ENCODE measurements around the gene RIMOC1. TPM values are rescaled to one million over a fixed set of nuclear protein-coding genes. Genes with fewer than 3 reads are reported as not detected.

Gene RIMOC1
- total RNA-seq, 1 donor: 27.6 TPM

DNA sequence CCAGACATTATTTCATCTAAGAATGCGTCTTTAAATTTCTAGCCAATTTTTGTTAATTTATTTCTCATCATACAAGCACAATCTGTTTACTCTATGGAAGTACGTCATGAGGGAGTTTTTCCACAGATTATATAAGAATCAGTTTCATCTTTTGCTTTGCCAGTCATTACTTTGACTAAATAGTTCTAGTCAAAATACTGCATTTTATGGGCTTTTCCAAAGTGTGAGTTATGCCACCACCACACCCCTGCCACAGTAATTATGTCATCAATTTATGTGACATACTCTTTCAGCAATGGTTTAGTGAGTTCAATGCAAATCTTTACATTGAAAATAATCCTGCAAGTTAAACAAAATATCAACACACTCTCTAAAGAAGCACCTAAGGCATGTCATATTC, 2.0 kb downstream of the RIMOC1 start:
- no peak for DNase-seq (ENCODE audit: low read depth)
- TF ChIP-seq, protein P1, sequence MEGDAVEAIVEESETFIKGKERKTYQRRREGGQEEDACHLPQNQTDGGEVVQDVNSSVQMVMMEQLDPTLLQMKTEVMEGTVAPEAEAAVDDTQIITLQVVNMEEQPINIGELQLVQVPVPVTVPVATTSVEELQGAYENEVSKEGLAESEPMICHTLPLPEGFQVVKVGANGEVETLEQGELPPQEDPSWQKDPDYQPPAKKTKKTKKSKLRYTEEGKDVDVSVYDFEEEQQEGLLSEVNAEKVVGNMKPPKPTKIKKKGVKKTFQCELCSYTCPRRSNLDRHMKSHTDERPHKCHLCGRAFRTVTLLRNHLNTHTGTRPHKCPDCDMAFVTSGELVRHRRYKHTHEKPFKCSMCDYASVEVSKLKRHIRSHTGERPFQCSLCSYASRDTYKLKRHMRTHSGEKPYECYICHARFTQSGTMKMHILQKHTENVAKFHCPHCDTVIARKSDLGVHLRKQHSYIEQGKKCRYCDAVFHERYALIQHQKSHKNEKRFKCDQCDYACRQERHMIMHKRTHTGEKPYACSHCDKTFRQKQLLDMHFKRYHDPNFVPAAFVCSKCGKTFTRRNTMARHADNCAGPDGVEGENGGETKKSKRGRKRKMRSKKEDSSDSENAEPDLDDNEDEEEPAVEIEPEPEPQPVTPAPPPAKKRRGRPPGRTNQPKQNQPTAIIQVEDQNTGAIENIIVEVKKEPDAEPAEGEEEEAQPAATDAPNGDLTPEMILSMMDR (IDR thresholded peaks at IDR 0.05; ENCODE audit: insufficient read depth, low read depth, low read length): no peak
- no peak overlapping the region for H3K4me3 ChIP-seq (ENCODE audit: low read depth, low read length)

GRCh38 chr5:41908374-41909079, 4.4 kb downstream of the RIMOC1 start:
- TF ChIP-seq, protein P1 (IDR thresholded peaks at IDR 0.05; ENCODE audit: insufficient read depth, low read depth, low read length): no peak
- peak; percentile 31 for DNase-seq (ENCODE audit: low read depth)
- H3K4me3 ChIP-seq (ENCODE audit: low read depth, low read length): no peak overlapping the region

DNA sequence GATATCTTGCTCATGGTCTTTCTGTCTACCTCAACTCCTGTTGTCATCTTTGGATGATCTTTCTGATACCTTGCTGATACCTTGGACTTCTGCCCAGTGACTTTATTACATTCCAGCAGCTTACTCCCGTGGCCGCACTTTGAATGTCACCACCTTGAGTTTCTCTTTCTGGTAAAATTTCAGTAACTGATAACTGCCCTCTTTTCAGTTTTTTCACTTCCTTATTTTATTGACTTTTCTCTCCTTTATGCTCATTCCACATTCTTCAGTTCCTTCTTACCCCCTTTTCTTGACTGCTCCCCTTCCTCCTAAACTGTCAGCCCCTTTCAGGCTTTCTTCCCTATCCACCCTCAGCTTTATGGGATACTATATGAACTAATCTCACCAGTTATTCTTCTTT, 14.0 kb downstream of the RIMOC1 start:
- H3K4me3 ChIP-seq (ENCODE audit: low read depth, low read length): no peak overlapping the region
- TF ChIP-seq, protein P1 (IDR thresholded peaks at IDR 0.05; ENCODE audit: insufficient read depth, low read depth, low read length): no peak
- no peak for DNase-seq (ENCODE audit: low read depth)

GRCh38 chr5:41921166-41921565, 17.0 kb downstream of the RIMOC1 start:
- no peak overlapping the region for H3K4me3 ChIP-seq (ENCODE audit: low read depth, low read length)
- DNase-seq (ENCODE audit: low read depth): no peak
- TF ChIP-seq, protein P1 (IDR thresholded peaks at IDR 0.05; ENCODE audit: insufficient read depth, low read depth, low read length): no peak

DNA sequence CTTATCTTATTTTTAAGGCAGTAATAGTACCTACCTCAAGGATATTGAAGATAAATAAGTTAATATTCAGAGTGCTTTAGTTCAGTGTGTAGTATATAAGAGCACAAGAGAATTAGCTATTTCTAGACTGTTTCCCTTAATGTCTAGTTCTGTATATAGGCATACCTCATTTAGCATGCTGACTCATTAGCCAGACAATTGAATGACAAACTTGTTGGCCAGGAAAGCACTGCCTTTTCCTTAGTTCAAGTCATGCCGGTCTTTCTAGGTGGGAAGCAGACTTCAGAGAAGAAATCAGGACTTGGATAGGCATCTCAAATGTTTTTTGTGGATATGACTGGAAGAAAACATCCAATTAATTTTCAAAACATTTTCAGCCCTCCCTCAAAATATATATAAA, 17.7 kb downstream of the RIMOC1 start:
- TF ChIP-seq, protein P1 (IDR thresholded peaks at IDR 0.05; ENCODE audit: insufficient read depth, low read depth, low read length): no peak
- no peak for DNase-seq (ENCODE audit: low read depth)

DNA sequence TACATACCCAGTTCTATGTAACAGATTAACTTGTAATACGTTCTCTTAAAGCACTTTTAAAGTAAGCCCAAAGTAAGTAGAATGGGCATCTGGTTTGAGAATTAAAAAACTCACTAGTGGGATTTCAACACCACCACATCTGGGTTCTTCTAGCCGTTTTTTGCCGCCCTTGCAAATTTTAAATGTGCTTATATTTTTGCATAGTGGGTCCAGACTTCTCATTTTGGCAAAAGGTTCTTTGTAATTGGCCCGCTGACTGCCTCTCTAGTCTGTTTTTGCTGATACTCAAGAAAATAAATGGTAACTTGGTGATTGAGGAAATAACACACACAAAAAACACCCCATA, 20.4 kb downstream of the RIMOC1 start:
- H3K4me3 ChIP-seq (ENCODE audit: low read depth, low read length): peak overlapping the region; percentile 76
- no peak for DNase-seq (ENCODE audit: low read depth)
- TF ChIP-seq, protein P1 (IDR thresholded peaks at IDR 0.05; ENCODE audit: insufficient read depth, low read depth, low read length): no peak

More for the DNA sequence above, 17.7 kb downstream of the RIMOC1 start:
- H3K4me3 ChIP-seq (ENCODE audit: low read depth, low read length): no peak overlapping the region
